Fibroblast of villous mesenchyme (primary cell): Measurements from ENCODE around the gene GIPC3. TPM values are rescaled to one million over a fixed set of nuclear protein-coding genes. Genes with fewer than 3 reads are reported as not detected.

Experiments
- DNase-seq: peaks from one replicate; pipeline ENCODE4 v3.0.0-alpha.2; 2010; ENCODE audit warnings: low read depth
- H3K4me3 ChIP-seq: 2 replicates; pipeline ENCODE4 v1.5.1; 2011; ENCODE audit warnings: low read depth, mild to moderate bottlenecking, low read length
- CTCF ChIP-seq: IDR thresholded peaks from 2 replicates; pipeline ENCODE4 v1.5.1; 2012; ENCODE audit warnings: low read depth, mild to moderate bottlenecking, low read length; ENCODE audit not compliant: insufficient read depth
- total RNA-seq: library from RNA; depleted of rRNA; stranded (reverse); fragments of >200 nt; gene quantifications from 2 replicates; pipeline ENCODE4 v1.2.3, GENCODE V29; 2012

The GIPC3 gene
- total RNA-seq, 1 donor: 0.43 TPM

DNA sequence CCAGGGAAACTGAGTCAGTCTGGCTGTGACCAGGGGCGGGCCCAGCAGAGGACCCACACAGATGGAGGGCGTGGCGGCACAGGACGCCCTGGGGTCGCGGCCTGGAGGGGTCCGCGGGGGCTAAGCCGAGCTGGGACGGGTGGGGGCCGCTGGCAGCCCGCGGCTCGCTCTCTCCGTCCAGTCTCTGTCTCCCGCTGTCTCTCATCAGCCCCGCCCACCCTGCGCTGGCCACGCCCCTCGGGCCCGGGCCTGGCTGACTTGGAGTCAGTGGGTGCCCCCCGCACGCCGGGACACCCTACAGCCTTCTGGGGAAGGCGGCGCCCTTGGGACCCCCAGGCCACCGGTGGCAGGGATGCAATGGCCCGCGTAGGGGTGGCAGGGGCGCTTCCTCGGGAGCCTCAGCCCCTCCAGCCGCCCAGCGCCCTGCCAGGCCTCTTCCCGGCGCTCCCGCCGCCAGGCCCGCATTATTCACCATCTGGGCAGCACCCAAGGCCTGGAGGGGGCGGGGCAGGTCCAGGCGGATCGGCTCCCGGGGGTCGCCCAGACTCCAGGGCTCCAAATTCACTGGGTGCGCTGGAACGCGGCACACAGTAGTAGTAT, 21.5 kb downstream of the GIPC3 start, which contains the start of gene TBXA2R:
Gene TBXA2R, minus strand, starts transcription at position 186 of the 600 bp plus-strand sequence. CDS start 6,241 bp downstream, outside the sequence.
- peak; percentile 56 for DNase-seq
- peak within 1 kb of the TSS; percentile 64 for H3K4me3 ChIP-seq
- no peak for TF ChIP-seq CTCF

GRCh38 chr19:3607303-3608078, 22.2 kb downstream of the GIPC3 start:
- DNase-seq: no peak
- peak overlapping the region; percentile 64 for H3K4me3 ChIP-seq
- TF ChIP-seq CTCF: no peak

DNA sequence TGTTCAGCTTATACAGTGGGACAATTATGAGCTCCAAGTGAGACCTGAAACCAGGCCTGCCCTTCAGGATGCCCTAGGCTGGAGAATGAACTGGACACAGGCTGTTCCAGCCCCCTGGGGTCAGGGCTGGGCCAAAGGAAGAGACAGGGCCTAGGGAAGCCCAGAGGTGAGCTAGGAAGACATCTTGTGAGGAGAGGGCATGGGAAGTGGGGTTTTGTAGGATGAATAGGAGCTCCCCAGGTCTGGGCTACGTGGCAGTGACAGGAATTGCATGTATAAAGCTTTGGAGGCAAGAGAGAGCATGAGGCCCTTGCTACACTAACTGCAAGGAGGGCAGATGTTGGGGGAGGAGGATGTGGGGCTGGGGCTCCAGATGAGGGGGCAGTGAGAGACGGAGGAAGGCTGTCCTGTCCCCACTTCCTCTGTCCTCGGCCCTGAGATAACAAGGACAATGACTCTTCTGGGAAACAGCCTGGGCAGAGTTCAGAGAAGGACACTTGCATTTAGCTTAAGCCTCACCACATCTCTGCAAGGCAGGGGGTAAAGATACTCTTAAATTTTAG, 22.9 kb downstream of the GIPC3 start:
- no peak for DNase-seq
- H3K4me3 ChIP-seq: peak overlapping the region; percentile 64
- no peak for TF ChIP-seq CTCF

GRCh38 chr19:3608750-3609322, 23.6 kb downstream of the GIPC3 start:
- TF ChIP-seq CTCF: no peak
- DNase-seq: no peak
- no peak overlapping the region for H3K4me3 ChIP-seq

DNA sequence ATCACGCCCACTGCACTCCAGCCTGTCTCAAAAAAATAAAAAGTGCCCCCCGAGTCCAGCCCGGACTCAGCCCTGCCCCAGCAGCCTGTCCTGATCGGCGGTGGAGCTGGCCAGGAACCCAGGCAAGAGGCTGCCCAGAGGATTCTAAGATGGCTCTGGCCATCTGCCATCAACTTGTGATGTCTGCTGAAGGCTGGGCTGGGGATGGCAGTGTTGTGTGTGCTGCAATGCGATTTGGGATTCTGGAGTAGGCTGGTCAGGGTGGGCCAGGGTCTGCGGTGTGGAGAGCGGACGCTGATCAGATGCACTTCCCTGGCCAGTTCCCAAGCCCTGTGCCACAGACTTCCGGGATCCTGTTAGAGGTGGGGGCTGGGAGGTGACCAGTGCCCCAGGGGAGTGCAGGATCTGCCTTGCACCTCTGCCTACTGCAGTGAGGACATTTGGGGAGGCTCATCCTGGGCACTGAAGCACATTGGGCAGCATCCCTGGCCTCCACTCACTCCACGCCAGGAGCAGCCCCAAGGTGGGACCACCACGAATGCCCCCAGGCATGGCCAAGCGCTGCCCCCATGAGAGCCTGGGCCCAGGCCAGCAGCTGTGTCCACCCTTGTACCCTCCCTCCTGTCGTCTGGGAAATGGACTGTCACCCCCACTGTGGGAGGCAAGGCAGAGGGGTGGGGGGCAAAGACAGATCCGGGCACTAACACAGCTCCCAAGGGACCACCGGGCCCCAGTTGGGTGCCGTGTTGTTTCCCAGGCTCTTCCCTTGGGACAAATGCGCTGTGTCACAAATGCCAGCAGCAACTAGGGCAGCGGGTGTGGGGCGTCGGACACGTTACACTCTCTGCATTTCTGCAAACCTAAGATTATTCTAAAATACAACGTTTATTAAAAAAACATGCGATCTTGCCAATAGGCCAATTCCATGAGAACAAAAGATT, 24.8 kb downstream of the GIPC3 start:
- no peak for TF ChIP-seq CTCF
- no peak overlapping the region for H3K4me3 ChIP-seq
- no peak for DNase-seq
